ENCODE data around the gene NYAP2.
A peak's percentile ranks its signal among the peaks of the same experiment; 100 is the strongest.

Gene NYAP2

GRCh38 chr2:225569995-225570394, 170.5 kb downstream of the NYAP2 start:
- no peak for FAIRE-seq

- FAIRE-seq, result no peak
Measured at GRCh38 chr2:225573603-225574002, 174.1 kb downstream of the NYAP2 start.

GRCh38 chr2:225574582-225575138, 175.2 kb downstream of the NYAP2 start:
- FAIRE-seq, result no peak

GRCh38 chr2:225581135-225581534, 181.6 kb downstream of the NYAP2 start:
- no peak for FAIRE-seq

- no peak for FAIRE-seq
Measured at GRCh38 chr2:225581906-225582305, 182.4 kb downstream of the NYAP2 start.

- no peak for FAIRE-seq
Measured at GRCh38 chr2:225582355-225583116, 183.0 kb downstream of the NYAP2 start.

GRCh38 chr2:225584796-225585195, 185.3 kb downstream of the NYAP2 start:
- no peak for FAIRE-seq

GRCh38 chr2:225590932-225591331, 191.4 kb downstream of the NYAP2 start:
- no peak for FAIRE-seq

- FAIRE-seq, result no peak
Measured at GRCh38 chr2:225597911-225598310, 198.4 kb downstream of the NYAP2 start.

GRCh38 chr2:225598426-225598825, 198.9 kb downstream of the NYAP2 start:
- peak; percentile 40 for FAIRE-seq

GRCh38 chr2:225598897-225599296, 199.4 kb downstream of the NYAP2 start:
- no peak for FAIRE-seq

GRCh38 chr2:225599856-225600255, 200.3 kb downstream of the NYAP2 start:
- FAIRE-seq, result no peak

- no peak for FAIRE-seq
Measured at GRCh38 chr2:225600444-225600843, 200.9 kb downstream of the NYAP2 start.

GRCh38 chr2:225600865-225601264, 201.4 kb downstream of the NYAP2 start:
- FAIRE-seq, result no peak

- no peak for FAIRE-seq
Measured at GRCh38 chr2:225602205-225602604, 202.7 kb downstream of the NYAP2 start.

GRCh38 chr2:225608136-225608535, 208.6 kb downstream of the NYAP2 start:
- FAIRE-seq, result no peak

GRCh38 chr2:225612636-225613035, 213.1 kb downstream of the NYAP2 start:
- FAIRE-seq, result no peak

- FAIRE-seq, result no peak
Measured at GRCh38 chr2:225614915-225615314, 215.4 kb downstream of the NYAP2 start.

GRCh38 chr2:225615514-225615913, 216.0 kb downstream of the NYAP2 start:
- no peak for FAIRE-seq

GRCh38 chr2:225616372-225616771, 216.9 kb downstream of the NYAP2 start:
- no peak for FAIRE-seq

GRCh38 chr2:225616848-225617247, 217.3 kb downstream of the NYAP2 start:
- no peak for FAIRE-seq

GRCh38 chr2:225620227-225620626, 220.7 kb downstream of the NYAP2 start:
- no peak for FAIRE-seq

GRCh38 chr2:225630824-225631533, 231.5 kb downstream of the NYAP2 start:
- no peak for FAIRE-seq

- FAIRE-seq, result no peak
Measured at GRCh38 chr2:225632351-225632750, 232.8 kb downstream of the NYAP2 start.
